HG02642 (cell line): ENCODE data around the gene HNF1A.
"Not testable (repeated sequence)": the region's sequence is repeated elsewhere in the genome, so short reads cannot be mapped to it uniquely, and the experiment has no call there.

ENCODE experiments used
- ATAC-seq: cut with Tn5 transposase; IDR thresholded peaks from one replicate; pipeline ENCODE4 v1.9.1; 2021; ENCODE audit warnings: mild to moderate bottlenecking; ENCODE audit not compliant: unreplicated experiment, poor library complexity

The HNF1A gene

GRCh38 chr12:120978296-120979219 lies at the start of gene HNF1A:
TSS of gene HNF1A (plus strand) at chr12:120978543. CDS start at chr12:120978769, 226 bp downstream.
- ATAC-seq: no peak

GRCh38 chr12:120928864-120929652 lies 49.3 kb upstream of the HNF1A start:
- no peak for ATAC-seq

DNA sequence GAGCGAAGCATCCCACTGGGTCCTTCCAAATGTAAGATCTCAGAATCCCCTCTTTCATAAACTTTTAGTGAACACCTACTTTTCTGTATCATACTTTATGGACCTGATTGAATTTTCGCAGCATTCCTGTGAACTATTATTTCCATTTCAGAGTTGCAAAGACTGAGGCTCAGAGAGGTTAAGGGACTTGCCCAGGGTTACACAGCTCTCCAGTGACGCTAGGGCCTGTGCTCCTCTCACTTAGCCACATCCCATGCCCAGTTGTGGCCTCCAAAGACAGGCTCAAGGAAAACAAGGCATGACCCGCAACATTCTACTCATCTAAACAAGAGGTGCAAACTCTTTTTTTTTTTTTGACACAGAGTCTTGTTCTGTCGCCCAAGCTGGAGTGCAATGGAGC lies 48.3 kb upstream of the HNF1A start:
- ATAC-seq: no peak

DNA sequence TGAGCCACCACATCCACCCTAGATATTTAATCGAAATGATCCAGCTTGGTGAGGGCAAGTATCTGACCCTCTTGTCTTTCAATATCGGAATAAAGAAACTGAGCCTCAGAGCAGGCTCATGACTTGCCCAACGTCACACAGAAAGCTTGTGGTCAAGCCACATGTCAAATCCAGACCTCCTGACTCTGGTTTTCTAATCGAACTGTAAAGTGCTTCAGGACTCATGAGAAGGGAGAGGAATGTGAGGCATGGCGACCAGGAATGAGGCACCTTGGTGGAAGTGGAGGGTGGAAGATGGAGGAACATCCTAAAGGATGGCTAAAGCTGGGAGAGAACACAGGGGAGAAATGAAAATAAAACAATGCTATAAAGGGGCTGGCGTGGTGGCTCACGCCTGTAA lies 46.3 kb upstream of the HNF1A start:
- ATAC-seq: no peak

DNA sequence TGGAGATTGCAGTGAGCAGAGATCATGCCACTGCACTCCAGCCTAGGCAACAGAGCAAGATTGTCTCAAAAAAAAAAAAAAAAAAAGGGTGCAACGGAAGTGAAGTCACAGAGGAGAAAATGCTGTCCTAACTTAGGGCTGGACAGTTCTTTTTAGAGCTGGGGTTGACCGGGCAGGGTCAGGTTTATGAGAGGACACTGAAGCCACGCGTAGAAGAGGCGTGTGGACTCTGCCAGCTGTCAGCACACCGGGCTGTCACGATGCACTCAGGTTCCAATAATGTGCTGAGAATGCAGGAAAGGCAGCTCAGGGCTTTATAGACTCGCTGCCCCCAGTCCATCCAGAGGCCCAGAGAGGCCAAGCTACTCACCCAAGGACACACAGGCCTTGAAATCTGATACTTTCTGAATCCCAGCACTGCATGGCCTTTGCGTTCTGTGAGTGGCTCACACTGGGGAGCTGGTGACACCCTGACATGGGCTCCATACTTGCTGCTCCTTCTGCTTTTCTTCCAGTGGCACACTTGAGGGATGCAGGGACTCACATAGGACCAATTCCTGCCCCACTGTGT lies 45.3 kb upstream of the HNF1A start:
- ATAC-seq: no peak

GRCh38 chr12:120933786-120934185 lies 44.6 kb upstream of the HNF1A start:
- no peak for ATAC-seq

DNA sequence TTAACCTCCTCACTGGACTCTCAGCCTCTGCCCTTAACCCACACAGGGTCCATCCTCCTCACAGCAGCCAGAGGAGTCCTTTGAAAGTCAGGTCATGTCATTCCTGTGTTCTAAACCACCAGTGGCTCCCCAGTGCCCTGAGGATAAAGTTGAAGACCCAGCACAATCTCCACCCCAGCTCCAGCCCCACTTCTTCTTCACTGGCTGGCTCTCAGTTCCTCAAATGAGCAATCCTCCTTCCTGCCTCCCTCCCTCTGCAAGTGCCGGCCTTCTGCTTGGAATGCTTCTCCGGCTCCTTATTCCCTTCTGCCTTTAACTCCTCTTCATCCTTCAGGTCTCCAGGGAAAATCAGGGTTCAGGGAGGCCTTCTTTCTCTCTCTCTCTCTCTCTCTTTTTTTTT lies 42.1 kb upstream of the HNF1A start:
- ATAC-seq: no peak

DNA sequence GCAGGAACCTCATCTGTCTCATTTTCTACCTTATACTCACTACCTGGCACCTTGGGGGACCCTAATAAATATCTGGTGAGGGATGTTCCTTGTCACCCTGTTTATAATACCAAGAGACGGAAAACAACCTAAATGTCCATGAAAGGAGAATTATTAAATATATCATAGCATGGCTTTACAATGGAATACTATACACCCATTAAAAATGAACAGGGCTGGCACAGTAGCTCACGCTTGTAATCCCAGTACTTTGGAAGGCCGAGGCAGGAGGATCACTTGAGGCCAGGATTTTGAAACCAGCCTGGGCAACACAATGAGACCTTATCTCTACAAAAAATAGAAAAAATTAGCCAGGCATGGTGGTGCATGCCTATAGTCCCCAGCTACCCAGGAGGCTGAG lies 39.8 kb upstream of the HNF1A start:
- no peak for ATAC-seq

DNA sequence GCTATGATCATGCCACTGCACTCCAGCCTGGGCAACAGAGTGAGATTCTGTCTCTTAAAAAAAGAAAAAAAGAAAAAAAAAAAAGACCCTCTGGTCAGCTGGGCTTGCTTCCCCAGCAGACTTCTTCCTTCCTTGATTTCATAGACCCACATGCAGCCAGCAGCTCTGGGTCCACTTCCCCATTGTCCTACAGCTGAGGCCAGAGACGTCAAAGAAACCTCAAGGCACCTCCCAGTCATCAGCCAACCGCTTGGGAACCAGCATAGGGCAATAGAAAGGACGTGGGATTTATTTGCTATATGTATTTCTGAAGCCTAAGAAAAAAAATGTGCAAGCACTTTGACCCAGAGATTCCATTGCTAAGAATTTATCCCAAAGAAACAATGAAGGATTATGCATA lies 38.8 kb upstream of the HNF1A start:
- no peak for ATAC-seq

GRCh38 chr12:120940006-120940405 lies 38.3 kb upstream of the HNF1A start:
- no peak for ATAC-seq

DNA sequence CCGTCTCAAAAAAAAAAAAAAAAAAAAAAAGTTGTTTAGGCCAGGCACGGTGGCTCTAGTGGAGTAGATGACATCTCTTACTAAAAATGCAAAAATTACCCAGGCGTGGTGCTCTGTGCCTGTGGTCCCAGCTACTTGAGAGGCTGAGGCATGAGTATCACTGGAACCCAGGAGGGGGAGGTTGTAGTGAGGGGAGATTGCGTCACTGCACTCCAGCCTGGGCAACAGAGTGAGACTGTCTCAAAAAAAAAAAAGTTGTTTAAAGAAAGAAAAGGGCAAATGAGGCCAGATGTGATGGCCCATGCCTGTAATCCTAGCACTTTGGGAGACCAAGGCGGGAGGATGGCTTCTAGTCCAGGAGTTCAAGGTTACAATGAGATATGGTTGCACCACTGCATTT lies 37.5 kb upstream of the HNF1A start:
- no peak for ATAC-seq

GRCh38 chr12:120941412-120941811 lies 36.9 kb upstream of the HNF1A start:
- no peak for ATAC-seq

- no peak for ATAC-seq
These were observed 36.4 kb upstream of the HNF1A start for GRCh38 chr12:120941846-120942405.

DNA sequence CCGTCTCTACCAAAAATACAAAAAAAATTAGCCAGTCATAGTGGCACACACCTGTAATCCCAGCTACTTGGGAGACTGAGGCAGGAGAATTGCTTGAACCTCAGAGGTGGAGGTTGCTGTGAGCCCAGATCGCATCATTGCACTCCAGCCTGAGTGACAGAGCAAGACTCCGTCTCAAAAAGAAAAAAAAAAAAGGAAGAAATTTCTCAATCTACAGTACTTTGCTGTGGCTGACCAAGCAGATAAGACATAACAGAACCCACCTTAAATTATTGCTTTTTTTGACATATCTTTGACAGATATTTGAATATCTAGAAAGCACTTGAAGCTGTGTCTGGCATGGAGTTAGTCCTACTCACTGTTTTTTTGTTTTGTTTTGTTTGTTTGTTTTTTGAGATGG lies 34.9 kb upstream of the HNF1A start:
- ATAC-seq: no peak

GRCh38 chr12:120944645-120945217 lies 33.6 kb upstream of the HNF1A start:
- ATAC-seq: no peak

GRCh38 chr12:120945516-120945915 lies 32.8 kb upstream of the HNF1A start:
- not testable (repeated sequence) for ATAC-seq

DNA sequence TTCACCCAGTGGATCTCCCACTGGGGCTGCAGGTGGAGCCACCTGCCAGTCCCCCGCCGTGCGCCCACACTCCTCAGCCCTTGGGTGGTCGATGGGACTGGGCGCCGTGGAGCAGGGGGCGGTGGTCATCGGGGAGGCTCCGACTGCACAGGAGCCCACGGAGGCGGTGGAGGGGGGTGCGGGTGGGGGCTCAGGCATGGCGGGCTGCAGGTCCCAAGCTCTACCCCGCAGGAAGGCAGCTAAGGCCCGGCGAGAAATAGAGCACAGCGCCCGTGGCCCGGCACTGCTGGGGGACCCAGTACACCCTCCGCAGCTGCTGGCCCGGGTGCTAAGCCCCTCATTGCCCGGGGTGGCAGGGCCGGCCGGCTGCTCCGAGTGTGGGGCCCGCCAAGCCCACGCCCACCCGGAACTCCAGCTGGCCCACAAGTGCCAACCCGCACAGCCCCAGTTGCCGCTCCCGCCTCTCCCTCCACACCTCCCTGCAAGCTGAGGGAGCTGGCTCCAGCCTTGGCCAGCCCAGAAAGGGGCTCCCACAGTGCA lies 28.0 kb upstream of the HNF1A start:
- ATAC-seq: not testable (repeated sequence)

DNA sequence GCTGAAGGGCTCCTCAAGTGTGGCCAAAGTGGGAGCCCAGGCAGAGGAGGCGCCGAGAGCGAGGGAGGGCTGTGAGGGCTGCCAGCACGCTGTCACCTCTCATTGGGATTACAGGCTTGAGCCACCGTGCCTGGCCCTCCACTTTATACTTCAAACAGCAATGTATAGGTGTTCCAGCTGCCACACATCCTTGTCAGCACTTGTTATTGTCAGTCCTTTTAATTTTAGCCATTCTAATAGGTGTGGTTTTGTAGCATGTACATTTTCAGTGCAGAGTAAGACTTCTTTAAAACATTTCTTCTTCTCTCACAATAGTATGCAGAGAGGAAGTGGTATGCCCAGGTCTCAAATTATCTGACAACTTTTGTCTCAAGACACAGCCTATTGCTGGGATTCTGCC lies 27.5 kb upstream of the HNF1A start:
- ATAC-seq: no peak

- no peak for ATAC-seq
These were observed 23.1 kb upstream of the HNF1A start for GRCh38 chr12:120955232-120955631.
